Activated T-cell treated with anti-CD3 and anti-CD28 coated beads, Interleukin-2, amount 50 U/mL, for 24 hours (primary cell): ENCODE results near the gene RHBDD1.

Source experiments
- DNase-seq: peaks from one replicate; pipeline ENCODE4 v3.0.0-alpha.2; 2020
- H3K27ac Mint-ChIP-seq: 2 replicates; pipeline ENCODE4 v1.8.0; 2020; ENCODE audit warnings: mild to moderate bottlenecking, mixed read lengths
- H3K27me3 Mint-ChIP-seq: 2 replicates; pipeline ENCODE4 v1.8.0; 2020; ENCODE audit warnings: mixed read lengths
- H3K36me3 Mint-ChIP-seq: 2 replicates; pipeline ENCODE4 v1.8.0; 2020; ENCODE audit warnings: low read depth, mixed read lengths
- H3K4me1 Mint-ChIP-seq: 2 replicates; pipeline ENCODE4 v1.8.0; 2020; ENCODE audit warnings: low read depth, mixed read lengths
- H3K4me3 Mint-ChIP-seq: 2 replicates; pipeline ENCODE4 v1.8.0; 2020; ENCODE audit warnings: mild to moderate bottlenecking, moderate library complexity, mixed read lengths
- H3K9me3 Mint-ChIP-seq: 2 replicates; pipeline ENCODE4 v1.8.0; 2020; ENCODE audit warnings: mixed read lengths

Gene RHBDD1, protein sequence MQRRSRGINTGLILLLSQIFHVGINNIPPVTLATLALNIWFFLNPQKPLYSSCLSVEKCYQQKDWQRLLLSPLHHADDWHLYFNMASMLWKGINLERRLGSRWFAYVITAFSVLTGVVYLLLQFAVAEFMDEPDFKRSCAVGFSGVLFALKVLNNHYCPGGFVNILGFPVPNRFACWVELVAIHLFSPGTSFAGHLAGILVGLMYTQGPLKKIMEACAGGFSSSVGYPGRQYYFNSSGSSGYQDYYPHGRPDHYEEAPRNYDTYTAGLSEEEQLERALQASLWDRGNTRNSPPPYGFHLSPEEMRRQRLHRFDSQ

DNA sequence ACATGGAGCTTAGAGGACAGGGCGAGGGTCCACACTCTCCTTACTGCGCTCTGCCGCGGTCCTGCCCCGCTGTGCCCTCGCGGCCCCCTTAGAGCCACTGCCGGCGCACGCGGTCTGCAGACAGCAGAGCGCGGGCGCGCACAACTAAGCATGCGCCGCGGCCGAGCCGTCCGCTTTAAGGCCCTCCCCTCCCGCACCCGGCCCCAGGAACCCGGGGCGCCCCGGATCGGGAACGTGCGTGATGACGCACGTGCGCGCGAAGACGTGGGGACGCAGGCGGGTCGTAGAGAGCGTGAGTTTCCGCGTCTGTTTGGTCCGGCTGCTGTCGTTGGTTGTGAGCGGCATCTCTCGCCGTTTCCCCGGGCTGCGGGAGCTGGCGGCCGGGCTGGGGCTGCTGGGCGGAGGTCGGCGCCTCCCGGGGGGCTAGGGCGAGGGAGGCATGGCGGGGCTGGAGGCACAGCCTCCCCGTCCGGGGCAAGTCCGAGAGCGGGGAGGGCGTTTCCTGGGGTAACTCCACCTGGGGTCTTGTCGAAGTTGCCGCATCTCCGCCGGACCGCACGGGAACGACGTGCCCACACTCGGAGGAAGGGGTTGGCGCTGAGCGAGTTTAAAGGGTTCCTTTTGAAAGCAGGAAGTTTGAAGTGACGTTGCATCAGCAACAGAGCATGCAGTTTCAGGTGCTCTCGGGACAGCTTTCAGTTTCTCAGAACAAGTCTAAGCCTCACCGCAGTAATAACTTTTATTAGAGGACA lies at the start of gene RHBDD1:
TSS of gene RHBDD1 (plus strand) at position 259 of the 752 bp plus-strand sequence. CDS start 28,640 bp downstream, outside the sequence.
- Mint-ChIP-seq H3K4me3 (peak within 1 kb of the TSS; percentile 90), H3K9me3 (peaks cover 2% of the 10 kb centered on the region), H3K4me1 (peaks cover 64% of the 10 kb centered on the region), H3K36me3 (peaks cover 83% of the 10 kb centered on the region), H3K27me3 (no peaks in the 10 kb centered on the region), H3K27ac (peak within 1 kb of the TSS; percentile 99)
- DNase-seq: peak; percentile 96

DNA sequence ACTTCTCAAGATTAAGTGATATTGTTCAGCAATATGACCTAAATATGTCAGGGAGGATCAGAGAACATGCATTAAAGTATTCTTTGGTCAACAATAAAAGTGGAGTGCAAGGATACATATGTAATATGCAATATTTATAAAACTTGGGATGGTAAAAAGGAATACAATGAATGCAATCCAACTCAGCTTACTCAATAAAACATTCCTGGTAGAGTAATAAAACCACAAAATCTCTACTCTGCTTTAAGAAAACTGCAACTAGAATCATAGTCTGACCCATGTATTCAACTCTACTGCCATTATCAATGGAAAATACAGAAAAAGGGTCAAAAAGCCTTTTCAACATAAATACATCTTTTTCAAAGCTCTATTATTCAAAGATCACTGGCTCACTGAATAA lies 47.8 kb upstream of the RHBDD1 start:
- Mint-ChIP-seq H3K4me3 (no peak overlapping the region), H3K4me1 (peaks cover 34% of the 10 kb centered on the region), H3K36me3 (peaks cover 3% of the 10 kb centered on the region), H3K27me3 (no peaks in the 10 kb centered on the region), H3K27ac (no peak overlapping the region), H3K9me3 (no peaks in the 10 kb centered on the region)
- DNase-seq: no peak

DNA sequence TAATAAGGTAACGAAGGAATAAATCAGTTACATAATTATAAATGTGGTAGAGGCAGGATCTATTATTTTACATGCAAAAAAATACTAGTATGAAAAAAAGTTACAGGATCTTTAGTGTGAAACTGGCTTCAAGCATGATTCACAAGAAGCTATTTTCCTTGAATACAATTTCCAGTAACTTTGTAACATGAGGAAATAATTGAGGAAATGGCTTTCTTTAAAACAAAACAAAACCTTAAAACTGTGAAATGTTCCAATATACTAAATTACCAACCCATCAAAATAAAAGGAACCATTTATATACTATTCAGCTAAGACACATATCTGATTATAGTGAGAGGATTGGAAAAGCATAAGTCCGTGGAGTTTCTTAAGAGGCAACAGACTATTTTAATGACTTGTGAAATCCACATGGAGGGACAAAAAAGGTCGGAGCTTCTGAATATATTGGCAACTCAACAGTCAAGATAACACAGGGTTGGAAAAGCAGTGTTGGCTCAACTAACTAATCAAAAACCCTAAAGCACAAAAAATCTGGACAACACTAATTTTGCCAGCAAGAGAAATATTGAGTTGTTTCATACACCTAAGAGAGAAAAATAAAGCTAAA lies 46.9 kb upstream of the RHBDD1 start:
- Mint-ChIP-seq H3K4me1 (peaks cover 43% of the 10 kb centered on the region), H3K27me3 (no peaks in the 10 kb centered on the region), H3K4me3 (no peak overlapping the region), H3K27ac (no peak overlapping the region), H3K9me3 (no peaks in the 10 kb centered on the region), H3K36me3 (peaks cover 3% of the 10 kb centered on the region)
- DNase-seq: no peak

DNA sequence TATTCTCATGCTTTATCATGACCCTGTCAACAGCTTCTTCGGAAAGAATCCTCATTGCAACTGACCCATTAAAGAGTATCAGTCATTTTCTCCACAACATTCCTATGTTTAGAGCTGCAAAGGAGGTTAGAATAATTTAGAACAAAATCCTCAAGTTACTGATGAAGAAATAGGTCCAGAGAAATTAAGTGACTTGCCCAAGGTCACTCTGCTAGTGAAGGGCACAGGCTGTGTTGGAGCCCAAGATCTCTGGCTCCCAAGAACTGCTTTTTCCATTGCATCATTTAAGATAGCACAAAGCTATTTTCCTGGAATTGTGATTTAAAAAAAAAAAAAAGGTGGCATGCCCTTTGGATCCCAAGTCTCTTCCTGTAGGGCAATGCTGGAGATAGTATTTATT lies 45.8 kb upstream of the RHBDD1 start:
- DNase-seq: no peak
- Mint-ChIP-seq H3K4me3 (peak overlapping the region; percentile 31), H3K4me1 (peaks cover 52% of the 10 kb centered on the region), H3K36me3 (peaks cover 3% of the 10 kb centered on the region), H3K27me3 (no peaks in the 10 kb centered on the region), H3K9me3 (no peaks in the 10 kb centered on the region), H3K27ac (no peak overlapping the region)

DNA sequence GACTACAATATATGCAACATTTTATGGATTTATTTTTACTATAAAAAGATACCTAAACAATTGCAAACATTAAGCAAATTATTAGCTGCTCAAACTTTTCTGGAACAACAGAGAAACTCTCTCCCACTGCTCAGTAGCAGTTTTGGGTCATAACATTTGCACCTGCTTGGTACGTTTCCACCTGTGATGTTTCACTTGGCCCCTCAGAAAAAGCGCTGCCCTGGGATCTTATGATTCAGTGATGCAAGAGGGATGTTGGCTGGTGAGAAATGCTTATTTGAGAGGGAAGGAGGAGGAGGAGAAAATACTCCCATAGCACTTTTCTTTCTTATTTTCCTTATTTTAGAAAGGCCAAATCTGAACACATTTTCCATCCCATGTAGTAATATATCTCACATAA lies 45.4 kb upstream of the RHBDD1 start:
- peak overlapping the region; percentile 96 for H3K27ac Mint-ChIP-seq
- peaks cover 3% of the 10 kb centered on the region for H3K36me3 Mint-ChIP-seq
- peaks cover 52% of the 10 kb centered on the region for H3K4me1 Mint-ChIP-seq
- DNase-seq: no peak
- H3K4me3 Mint-ChIP-seq: peak overlapping the region; percentile 79
- H3K27me3 Mint-ChIP-seq: no peaks in the 10 kb centered on the region
- no peaks in the 10 kb centered on the region for H3K9me3 Mint-ChIP-seq

DNA sequence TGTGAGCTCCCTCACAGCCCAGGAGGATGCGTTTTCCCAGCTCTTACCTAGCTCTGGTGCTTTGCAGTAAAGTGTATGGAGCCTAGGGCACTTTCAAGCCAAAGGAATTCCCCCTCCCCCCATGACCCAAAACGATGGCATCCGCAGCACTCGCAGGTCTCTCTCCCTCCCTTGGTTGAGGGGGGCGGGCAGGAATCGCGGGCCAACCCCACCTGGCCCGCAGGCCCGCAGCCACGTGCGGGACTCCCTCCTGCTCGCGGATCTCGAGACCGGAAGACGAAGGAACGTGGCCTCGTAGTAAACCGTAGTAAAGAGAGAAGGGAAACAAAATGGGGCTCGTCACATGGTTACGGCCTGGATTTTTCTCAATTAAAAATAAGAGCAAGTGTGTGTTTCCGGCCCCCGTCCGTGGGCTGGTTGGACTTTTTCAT lies 44.8 kb upstream of the RHBDD1 start:
- H3K27me3 Mint-ChIP-seq: no peaks in the 10 kb centered on the region
- H3K9me3 Mint-ChIP-seq: no peaks in the 10 kb centered on the region
- H3K4me3 Mint-ChIP-seq: peak overlapping the region; percentile 79
- peaks cover 52% of the 10 kb centered on the region for H3K4me1 Mint-ChIP-seq
- peak overlapping the region; percentile 96 for H3K27ac Mint-ChIP-seq
- no peak for DNase-seq
- H3K36me3 Mint-ChIP-seq: peaks cover 3% of the 10 kb centered on the region

DNA sequence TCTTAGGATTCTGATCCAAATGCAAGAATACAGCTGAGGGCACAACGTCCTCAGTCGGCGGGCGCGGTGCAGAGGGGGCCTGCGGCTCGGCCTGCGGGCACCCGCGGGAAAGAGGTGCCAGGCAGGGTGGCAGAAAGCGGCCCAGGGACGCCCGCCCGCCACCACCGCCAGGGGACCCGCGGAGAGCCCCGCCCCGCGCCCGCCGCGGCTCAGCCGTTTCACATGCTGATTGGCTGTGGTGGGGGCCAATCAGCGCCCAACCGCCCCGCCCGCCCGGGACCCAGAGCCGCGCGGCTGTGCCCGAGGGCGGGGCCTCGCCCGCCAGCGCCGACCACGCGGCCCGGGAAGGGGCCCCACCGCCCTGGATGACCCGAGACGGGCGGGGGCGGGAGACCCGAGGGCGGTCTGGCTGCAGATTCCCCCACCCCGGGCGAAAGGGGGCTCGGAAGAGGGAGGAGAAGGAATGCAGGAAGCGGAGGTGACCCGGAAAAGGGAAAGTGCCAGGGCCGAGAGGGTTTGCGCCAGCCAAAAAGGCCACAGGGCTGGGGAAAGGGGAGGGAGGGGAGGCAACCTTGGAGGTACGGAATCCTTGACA lies 44.3 kb upstream of the RHBDD1 start:
- Mint-ChIP-seq H3K4me1 (peaks cover 55% of the 10 kb centered on the region), H3K36me3 (peaks cover 7% of the 10 kb centered on the region)

DNA sequence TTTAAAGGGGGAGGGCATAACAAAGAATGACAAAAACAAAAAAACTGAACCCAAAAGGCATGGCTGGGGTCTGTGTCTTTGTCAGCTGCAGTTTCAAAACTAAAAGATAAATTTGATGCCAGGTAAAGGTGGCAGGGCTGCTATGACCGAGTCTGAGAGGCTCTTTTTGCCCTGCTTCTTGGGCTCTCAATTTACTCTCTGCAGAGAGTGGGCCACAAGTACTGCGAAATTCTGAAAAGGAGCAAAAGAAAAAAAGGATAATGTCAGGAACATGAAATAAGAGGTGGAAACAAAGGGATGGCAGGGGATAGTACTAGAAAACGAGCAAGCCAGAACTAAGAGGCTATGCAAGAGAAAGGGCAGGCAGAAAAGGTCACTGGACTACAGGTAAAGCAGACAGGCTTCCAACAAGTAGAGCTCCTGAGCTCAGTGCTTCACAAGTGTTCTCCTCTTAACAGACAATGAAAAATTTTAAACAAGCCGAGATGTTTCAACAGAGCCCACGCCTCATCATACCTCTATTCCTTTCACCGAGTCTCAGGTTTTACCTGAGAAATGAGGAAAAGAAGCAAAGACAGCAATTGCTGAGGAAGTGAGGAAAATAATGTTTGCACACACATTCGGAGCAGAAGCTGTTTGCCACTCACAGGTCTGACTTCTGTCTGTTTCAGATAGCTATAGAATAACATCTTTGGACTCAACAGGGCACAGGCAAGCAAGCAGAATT lies 43.5 kb upstream of the RHBDD1 start:
- Mint-ChIP-seq H3K9me3 (no peaks in the 10 kb centered on the region), H3K27me3 (no peaks in the 10 kb centered on the region), H3K27ac (peak overlapping the region; percentile 93), H3K4me3 (peak overlapping the region; percentile 80), H3K4me1 (peaks cover 55% of the 10 kb centered on the region), H3K36me3 (peaks cover 13% of the 10 kb centered on the region)
- DNase-seq: no peak

More for the DNA sequence above, 44.3 kb upstream of the RHBDD1 start:
- H3K4me3 Mint-ChIP-seq: peak overlapping the region; percentile 80
- DNase-seq: peak; percentile 94
- no peaks in the 10 kb centered on the region for H3K27me3 Mint-ChIP-seq
- H3K9me3 Mint-ChIP-seq: no peaks in the 10 kb centered on the region
- H3K27ac Mint-ChIP-seq: peak overlapping the region; percentile 96

DNA sequence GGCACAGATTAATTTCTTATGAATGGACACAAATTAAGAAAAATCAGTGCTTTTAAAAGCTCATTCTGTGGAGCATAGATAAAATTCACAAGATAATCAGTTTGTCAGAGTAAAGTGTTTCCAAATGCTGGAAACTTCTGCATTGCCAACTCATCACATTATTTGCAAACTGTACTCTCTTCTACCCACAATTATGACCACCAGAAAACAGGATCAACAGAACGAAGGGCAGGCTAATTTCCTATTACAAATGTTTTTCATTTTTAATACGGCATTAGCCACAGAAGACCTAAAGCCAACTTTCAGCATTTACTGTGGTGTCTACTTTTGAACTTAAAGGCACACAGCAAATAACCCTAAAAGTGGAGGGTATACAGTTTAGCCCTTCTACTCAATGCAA lies 42.2 kb upstream of the RHBDD1 start:
- no peak for DNase-seq
- Mint-ChIP-seq H3K36me3 (peaks cover 19% of the 10 kb centered on the region), H3K27me3 (no peaks in the 10 kb centered on the region), H3K4me1 (peaks cover 58% of the 10 kb centered on the region), H3K9me3 (no peaks in the 10 kb centered on the region), H3K27ac (no peak overlapping the region), H3K4me3 (no peak overlapping the region)

DNA sequence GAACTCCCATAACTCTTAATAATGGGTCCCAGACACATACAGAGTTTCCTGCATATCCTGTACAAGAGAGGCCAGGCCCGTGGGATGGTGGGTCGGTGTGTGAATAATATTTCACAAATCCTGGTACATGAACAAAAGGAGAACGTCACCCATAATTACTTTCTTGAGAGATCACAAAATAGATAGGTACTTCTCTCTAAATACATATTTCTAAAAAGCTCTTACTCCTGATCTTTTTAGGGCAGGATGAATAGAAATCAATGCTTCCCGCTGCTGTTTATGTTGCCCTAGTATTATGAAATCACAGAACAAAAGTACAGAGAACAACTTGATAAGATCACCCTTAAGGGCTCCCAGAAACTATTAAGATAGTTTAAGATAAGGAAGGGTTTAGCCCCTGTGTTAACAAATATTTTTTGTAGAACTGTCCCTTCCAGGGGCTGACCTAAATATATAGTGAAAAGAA lies 41.6 kb upstream of the RHBDD1 start:
- H3K4me3 Mint-ChIP-seq: peak overlapping the region; percentile 25
- H3K27ac Mint-ChIP-seq: no peak overlapping the region
- H3K4me1 Mint-ChIP-seq: peaks cover 54% of the 10 kb centered on the region
- no peaks in the 10 kb centered on the region for H3K27me3 Mint-ChIP-seq
- H3K9me3 Mint-ChIP-seq: no peaks in the 10 kb centered on the region
- no peak for DNase-seq
- H3K36me3 Mint-ChIP-seq: peaks cover 19% of the 10 kb centered on the region

DNA sequence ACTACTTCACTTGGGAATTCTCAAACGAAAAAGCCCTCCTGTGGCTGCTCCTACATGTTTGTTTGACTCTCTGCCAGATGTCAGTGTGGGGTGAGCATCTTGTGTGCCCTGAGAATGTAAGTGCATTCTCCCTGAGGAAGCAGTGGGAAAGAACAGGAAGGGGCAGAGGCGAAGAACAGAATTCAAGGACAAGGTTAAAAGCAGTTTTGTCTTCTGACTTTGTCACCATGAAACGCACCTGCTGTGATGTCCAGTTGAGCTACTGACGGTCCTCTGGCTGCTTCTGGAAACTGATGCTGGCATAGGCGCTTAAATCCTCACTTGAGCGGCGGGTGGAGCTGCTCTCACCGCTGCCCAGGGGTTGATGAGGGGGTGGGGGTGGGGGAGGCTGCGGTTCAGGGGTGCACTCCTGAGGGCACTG lies 41.1 kb upstream of the RHBDD1 start:
- DNase-seq: no peak
- Mint-ChIP-seq H3K27ac (no peak overlapping the region), H3K27me3 (no peaks in the 10 kb centered on the region), H3K36me3 (peaks cover 19% of the 10 kb centered on the region), H3K9me3 (no peaks in the 10 kb centered on the region), H3K4me3 (no peak overlapping the region), H3K4me1 (peaks cover 51% of the 10 kb centered on the region)

DNA sequence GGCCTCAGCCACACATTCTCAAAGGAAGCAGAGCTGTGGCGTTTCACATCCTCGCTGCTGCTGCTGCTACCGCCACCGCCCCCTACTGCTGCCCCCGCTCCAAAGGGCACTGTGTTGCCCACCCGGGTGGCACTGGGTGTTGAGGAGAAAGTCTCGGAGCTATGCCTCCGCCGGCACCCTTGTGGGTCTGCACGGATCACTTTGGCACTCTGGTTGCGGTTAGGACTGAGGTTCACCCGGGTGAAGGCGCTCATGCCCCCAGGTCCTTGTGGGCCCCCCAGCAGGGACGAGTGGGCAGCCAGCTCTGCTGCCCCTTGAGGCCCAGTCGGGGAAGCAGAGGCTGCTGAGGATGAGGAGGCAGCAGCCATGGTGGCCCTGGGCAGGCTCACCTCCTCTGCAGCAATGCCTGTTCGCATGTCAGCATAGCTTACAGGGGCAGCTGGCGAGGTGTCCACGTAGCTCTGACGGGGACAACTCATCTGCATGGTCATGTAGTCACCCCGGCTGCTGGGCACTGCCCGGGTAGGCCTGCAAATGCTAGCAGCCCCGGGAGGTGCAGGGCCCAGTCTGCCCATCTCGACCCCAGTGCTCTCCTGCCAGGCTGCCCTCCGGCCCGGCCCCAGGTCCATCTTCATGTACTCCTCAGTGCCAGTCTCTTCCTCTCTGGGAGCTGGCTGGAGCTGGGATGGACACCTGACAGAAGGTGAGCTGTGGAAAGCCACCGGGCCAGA lies 40.4 kb upstream of the RHBDD1 start:
- Mint-ChIP-seq H3K27ac (no peak overlapping the region), H3K4me1 (peaks cover 49% of the 10 kb centered on the region), H3K4me3 (no peak overlapping the region), H3K9me3 (no peaks in the 10 kb centered on the region), H3K36me3 (peaks cover 19% of the 10 kb centered on the region), H3K27me3 (no peaks in the 10 kb centered on the region)
- peak; percentile 30 for DNase-seq

DNA sequence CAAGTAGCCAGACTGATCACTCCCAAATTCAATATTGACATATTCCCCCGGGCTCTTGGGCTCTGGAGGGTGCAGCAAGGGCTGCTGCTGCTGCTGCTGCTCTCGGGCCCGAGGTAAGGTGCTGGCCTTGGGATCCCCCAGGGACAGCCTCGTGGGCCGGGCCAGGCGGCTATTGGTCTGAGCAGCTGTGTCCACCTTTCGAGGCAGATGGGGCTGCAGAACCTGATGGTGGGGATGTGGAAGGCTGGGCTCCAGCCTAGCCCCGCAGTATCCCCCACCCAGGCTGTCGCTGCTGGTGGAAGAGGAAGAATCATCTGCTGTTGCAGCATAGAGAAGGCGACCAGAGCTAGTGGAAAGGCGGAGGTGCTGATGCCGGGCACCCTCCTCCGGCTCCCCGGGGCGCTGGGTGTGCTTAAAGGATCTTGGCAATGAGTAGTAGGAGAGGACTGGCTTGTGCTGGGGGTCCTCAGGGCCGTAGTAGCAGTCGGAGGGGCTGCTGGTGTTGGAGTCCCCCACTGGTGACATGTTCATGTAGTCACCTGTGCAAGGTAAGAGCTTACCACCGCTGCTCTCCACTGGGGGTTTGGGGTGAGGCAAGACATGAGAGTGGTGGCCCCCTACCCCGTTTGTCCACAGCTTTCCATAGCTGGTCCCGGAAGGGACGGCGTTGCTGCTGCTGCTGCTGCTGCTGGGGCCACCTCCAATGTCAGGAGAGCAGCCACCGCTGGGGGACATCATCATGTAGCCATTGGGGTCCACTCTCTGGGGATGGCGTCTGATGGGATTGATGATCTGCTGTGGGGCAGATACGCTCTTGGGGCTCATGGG lies 39.6 kb upstream of the RHBDD1 start:
- Mint-ChIP-seq H3K4me3 (no peak overlapping the region), H3K36me3 (peaks cover 16% of the 10 kb centered on the region), H3K27me3 (no peaks in the 10 kb centered on the region), H3K9me3 (no peaks in the 10 kb centered on the region), H3K27ac (no peak overlapping the region), H3K4me1 (peaks cover 49% of the 10 kb centered on the region)
- DNase-seq: no peak
